Inflammatory macrophage (primary cell): ENCODE data around the gene FRAT2.
A peak's percentile ranks its signal among the peaks of the same experiment; 100 is the strongest.
"Not testable (repeated sequence)": the region's sequence is repeated elsewhere in the genome, so short reads cannot be mapped to it uniquely, and the experiment has no call there.

Experiments
- DNase-seq, 2 donors: peaks; one replicate each; pipeline ENCODE4 v3.0.0-alpha.2; 2020 to 2022

Gene FRAT2

GRCh38 chr10:97356318-97356914, 21.9 kb upstream of the FRAT2 start:
- DNase-seq, result peak in 1 of 2 donors; percentile 31

GRCh38 chr10:97355571-97355975, 21.0 kb upstream of the FRAT2 start:
- peak; percentile 70 to 77 for DNase-seq

GRCh38 chr10:97353945-97354344, 19.4 kb upstream of the FRAT2 start:
- DNase-seq, result peak; percentile 97 to 98

- no peak for DNase-seq
Measured at GRCh38 chr10:97349752-97350513, 15.4 kb upstream of the FRAT2 start.

- no peak for DNase-seq
Measured at GRCh38 chr10:97347317-97347716, 12.8 kb upstream of the FRAT2 start.

GRCh38 chr10:97343664-97344063, 9.1 kb upstream of the FRAT2 start:
- DNase-seq, result not testable (repeated sequence)

GRCh38 chr10:97341416-97341815, 6.9 kb upstream of the FRAT2 start:
- no peak for DNase-seq

- DNase-seq, result no peak
Measured at GRCh38 chr10:97338041-97338440, 3.5 kb upstream of the FRAT2 start.

GRCh38 chr10:97336942-97337831, 2.7 kb upstream of the FRAT2 start:
- no peak for DNase-seq

GRCh38 chr10:97336446-97336845, 1.9 kb upstream of the FRAT2 start:
- DNase-seq, result no peak

GRCh38 chr10:97336006-97336405, 1.5 kb upstream of the FRAT2 start:
- peak in 1 of 2 donors; percentile 72 for DNase-seq

- DNase-seq, result no peak
Measured at GRCh38 chr10:97335188-97335619, 675 bp upstream of the FRAT2 start.

GRCh38 chr10:97333601-97334369, 744 bp downstream of the FRAT2 start:
- peak; percentile 85 to 92 for DNase-seq

GRCh38 chr10:97333351-97333600, 1.3 kb downstream of the FRAT2 start:
- peak in 1 of 2 donors; percentile 24 for DNase-seq

GRCh38 chr10:97332591-97333350, 1.8 kb downstream of the FRAT2 start:
- peak; percentile 38 to 70 for DNase-seq

- DNase-seq, result no peak
Measured at GRCh38 chr10:97331153-97331703, 3.3 kb downstream of the FRAT2 start.

- no peak for DNase-seq
Measured at GRCh38 chr10:97329766-97330165, 4.8 kb downstream of the FRAT2 start.

GRCh38 chr10:97328646-97329453, 5.7 kb downstream of the FRAT2 start:
- no peak for DNase-seq

- no peak for DNase-seq
Measured at GRCh38 chr10:97327348-97328294, 6.9 kb downstream of the FRAT2 start.

GRCh38 chr10:97325754-97326153, 8.8 kb downstream of the FRAT2 start:
- no peak for DNase-seq
